Astrocyte of the spinal cord (primary cell): Measurements from ENCODE around the gene HEBP1.

ENCODE experiments used
- DNase-seq: peaks from one replicate; pipeline ENCODE4 v3.0.0; 2011; ENCODE audit warnings: low read depth, low spot score
- H3K4me3 ChIP-seq: 2 replicates; pipeline ENCODE4 v1.5.1; 2011; ENCODE audit warnings: low read depth, mild to moderate bottlenecking, low read length, moderate library complexity
- in situ Hi-C: cut with HindIII; loops from 2 replicates; pipeline ENCODE4 v1.10.0; 2017; ENCODE audit warnings: low sequenced_read_pairs
- TF ChIP-seq, protein P1 (sequence below): IDR thresholded peaks from 2 replicates; pipeline ENCODE4 v1.5.1; 2012; ENCODE audit warnings: low read depth, mild to moderate bottlenecking, low read length, inconsistent platforms

The HEBP1 gene, protein sequence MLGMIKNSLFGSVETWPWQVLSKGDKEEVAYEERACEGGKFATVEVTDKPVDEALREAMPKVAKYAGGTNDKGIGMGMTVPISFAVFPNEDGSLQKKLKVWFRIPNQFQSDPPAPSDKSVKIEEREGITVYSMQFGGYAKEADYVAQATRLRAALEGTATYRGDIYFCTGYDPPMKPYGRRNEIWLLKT

DNA sequence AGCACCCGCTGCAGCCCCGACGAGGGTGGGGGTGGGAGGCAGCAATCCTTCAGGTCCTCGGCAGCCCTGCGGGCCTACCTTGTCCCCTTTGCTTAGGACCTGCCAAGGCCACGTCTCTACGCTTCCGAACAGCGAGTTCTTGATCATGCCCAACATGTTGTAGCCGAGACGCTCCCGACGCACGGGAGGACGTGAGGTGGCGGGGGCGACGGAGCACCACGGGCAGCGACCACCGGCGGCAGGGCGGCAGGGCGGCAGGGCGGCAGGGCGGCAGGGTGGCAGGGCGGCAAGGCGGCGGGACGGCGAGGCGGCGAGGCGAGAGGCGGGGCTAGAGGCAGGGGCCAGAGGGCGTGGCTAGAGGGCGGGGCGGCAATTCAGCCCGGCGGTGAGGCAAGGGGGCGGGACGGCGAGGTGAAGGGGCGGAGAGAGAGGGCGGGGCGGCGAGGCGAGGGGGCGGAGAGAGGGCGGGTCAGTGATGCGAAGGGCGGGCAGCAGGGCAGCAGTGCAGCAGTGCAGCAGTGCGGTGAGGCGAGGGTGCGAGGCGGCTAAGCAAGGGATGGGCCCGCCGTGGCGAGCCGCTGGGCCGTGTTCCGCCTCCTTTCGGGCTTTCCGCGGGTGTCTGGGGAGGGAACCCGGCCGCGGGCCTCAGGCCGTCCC is at the start of gene HEBP1:
Gene HEBP1, minus strand, starts transcription at position 307 of the 657 bp plus-strand sequence. Its CDS starts 151 bp downstream, at position 156.
- TF ChIP-seq, protein P1, sequence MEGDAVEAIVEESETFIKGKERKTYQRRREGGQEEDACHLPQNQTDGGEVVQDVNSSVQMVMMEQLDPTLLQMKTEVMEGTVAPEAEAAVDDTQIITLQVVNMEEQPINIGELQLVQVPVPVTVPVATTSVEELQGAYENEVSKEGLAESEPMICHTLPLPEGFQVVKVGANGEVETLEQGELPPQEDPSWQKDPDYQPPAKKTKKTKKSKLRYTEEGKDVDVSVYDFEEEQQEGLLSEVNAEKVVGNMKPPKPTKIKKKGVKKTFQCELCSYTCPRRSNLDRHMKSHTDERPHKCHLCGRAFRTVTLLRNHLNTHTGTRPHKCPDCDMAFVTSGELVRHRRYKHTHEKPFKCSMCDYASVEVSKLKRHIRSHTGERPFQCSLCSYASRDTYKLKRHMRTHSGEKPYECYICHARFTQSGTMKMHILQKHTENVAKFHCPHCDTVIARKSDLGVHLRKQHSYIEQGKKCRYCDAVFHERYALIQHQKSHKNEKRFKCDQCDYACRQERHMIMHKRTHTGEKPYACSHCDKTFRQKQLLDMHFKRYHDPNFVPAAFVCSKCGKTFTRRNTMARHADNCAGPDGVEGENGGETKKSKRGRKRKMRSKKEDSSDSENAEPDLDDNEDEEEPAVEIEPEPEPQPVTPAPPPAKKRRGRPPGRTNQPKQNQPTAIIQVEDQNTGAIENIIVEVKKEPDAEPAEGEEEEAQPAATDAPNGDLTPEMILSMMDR: no peak
- peak; percentile 89 for DNase-seq
- in situ Hi-C loops: no loop called here
- peak within 1 kb of the TSS; percentile 81 for H3K4me3 ChIP-seq

DNA sequence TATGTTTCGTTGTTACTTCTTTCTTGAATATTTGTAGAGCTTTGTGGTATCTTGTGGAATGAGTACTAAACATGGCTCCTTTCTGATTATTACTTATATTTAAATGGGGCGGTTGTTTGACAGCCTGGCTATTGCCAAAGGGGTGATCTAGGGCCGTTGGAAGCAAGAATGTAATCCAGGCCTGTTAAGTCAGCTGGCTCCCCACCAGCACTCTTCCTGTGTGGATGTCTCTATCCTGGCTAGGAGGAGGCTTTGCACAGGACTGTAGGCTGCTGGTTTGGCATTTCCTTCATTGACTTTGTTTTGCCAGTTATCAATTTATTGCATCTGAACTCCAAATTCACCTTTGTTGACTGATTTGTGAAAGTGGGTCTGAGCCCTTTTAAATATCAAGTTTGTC is 49.8 kb upstream of the HEBP1 start:
- TF ChIP-seq, protein P1: no peak
- peak; percentile 43 for DNase-seq
- no peak overlapping the region for H3K4me3 ChIP-seq
- in situ Hi-C loops: no loop called here

DNA sequence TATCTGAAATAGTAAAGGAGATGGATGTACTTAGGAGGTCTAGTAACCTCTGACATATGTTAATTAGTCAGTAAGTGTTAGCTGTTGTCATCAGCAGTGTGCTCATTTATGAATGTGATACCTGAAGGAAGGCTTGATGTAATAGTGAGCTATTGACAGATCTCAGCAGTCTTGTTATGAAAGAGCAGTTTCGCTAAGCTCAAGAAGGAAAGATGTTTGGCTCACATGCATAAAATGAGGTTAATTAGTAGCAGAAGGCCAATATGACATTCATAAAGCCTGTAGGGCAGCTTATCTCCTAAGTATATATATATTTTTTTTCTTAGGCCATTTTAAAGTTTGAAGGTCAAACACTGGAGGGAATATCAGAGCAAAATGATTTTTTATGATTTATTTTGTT is 46.9 kb upstream of the HEBP1 start:
- in situ Hi-C loops: no loop called here
- H3K4me3 ChIP-seq: no peak overlapping the region
- TF ChIP-seq, protein P1: no peak
- DNase-seq: no peak

DNA sequence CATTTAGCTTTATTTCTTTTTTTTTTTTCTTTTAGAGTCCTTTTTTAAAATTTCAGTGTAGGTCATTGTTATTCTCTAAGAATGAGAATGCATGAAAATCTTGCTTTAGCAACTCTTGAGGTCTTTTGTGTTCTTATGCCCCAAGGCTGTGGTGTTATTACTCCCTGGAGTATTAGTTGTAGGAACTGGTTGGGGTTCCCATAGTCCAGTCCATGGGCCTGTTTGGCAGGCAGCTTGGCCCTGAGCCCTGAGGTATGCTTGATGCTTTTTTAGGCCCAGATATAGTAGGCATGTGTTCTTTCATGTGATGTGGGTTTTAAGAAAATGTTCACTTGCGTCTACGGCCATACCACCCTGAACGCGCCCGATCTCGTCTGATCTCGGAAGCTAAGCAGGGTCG is 45.8 kb upstream of the HEBP1 start:
- TF ChIP-seq, protein P1: no peak
- no peak for DNase-seq
- H3K4me3 ChIP-seq: no peak overlapping the region
- in situ Hi-C loops: no loop called here

DNA sequence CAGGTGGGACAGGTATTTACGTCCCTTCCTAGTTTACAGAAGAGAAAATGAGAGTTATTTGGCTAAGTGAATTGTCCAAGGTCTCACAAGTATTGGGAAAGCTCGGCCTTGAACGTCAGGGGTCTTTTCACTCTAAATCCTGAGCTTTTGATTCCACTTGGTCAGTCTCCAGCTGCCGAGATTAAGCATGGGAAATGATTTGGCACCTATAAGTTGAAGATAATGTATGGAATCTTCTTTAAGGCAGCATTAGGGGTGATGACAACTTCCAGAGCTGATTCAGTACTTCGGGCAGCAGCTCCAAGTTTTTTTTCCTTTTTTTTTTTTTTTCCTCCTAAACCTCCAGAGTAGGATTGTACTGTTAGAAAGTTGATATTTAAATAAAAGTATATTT is 44.8 kb upstream of the HEBP1 start:
- TF ChIP-seq, protein P1: no peak
- in situ Hi-C loops: no loop called here
- peak; percentile 10 for DNase-seq
- peak overlapping the region; percentile 89 for H3K4me3 ChIP-seq

DNA sequence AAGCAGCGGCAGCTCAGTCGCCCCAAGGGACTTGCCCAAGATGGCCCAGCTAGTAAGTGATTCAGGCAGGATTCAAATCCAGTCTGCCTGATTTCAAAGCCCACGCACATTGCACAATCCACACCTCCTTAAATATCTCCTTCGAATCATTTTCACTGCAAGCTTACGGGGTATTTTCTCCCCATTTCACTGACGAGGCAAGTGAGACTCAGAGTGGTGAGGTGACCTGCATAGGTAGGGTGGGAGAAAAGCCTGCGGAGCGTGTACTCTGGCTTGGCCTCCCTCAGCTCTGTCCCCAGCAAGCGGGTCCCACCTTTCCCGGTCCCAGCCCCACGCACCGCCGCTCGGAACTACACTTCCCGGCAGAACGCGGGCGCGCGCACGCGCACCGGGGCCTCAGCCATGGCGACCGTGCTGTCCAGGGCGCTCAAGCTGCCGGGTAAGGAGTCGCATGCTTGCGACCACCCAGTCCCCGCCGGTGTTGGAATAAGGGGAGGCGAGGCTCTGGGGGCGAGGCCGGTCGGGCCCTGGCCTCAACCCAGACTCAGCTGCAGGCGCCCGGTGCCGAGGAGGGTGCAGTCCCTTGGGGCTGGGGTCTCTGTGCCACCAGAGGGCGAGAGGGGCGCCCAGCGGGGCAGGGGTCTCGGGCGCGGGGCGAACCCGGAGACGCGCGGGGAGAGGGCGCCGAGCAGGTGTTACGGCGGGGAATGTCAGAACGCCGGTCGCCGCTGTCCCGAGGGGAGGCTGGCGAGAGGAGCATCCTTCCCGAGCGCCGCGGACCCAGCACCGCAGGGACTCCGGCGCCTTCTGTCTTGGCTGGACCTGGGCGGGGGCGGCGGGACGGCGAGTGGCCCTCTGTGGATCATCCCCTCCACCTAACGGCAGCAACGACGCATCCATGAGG is 44.2 kb upstream of the HEBP1 start, which contains the start of gene FAM234B:
Gene FAM234B, plus strand, starts transcription at position 380 of the 904 bp plus-strand sequence. Its CDS starts 23 bp downstream, at position 403.
- DNase-seq: peak; percentile 51
- peak within 1 kb of the TSS; percentile 89 for H3K4me3 ChIP-seq
- in situ Hi-C loops: no loop called here
- TF ChIP-seq, protein P1: peak; percentile 15
